Mucosa of descending colon (tissue), 3 donors: ENCODE data around the gene INSRR. TPM values are rescaled to one million over a fixed set of nuclear protein-coding genes. Genes with fewer than 3 reads are reported as not detected.

ENCODE experiments used
- ATAC-seq: fragments of 200-7000 bp; cut with Tn5 transposase; one replicate; pipeline ENCODE4 v1.9.1; 2020; ENCODE audit warnings: mild to moderate bottlenecking, moderate library complexity
- DNase-seq, 3 donors: peaks; one replicate each; pipeline ENCODE4 v3.0.0-alpha.2; 2020
- H3K36me3 ChIP-seq: fragments of 200-600 bp; one replicate; pipeline ENCODE4 v1.8.0; 2021; ENCODE audit warnings: low read depth, mild to moderate bottlenecking
- H3K4me1 ChIP-seq: fragments of 200-600 bp; one replicate; pipeline ENCODE4 v1.8.0; 2021; ENCODE audit warnings: low read depth, mild to moderate bottlenecking
- H3K4me3 ChIP-seq: fragments of 200-600 bp; one replicate; pipeline ENCODE4 v1.8.0; 2021; ENCODE audit warnings: mild to moderate bottlenecking
- H3K9me3 ChIP-seq: fragments of 200-600 bp; one replicate; pipeline ENCODE4 v1.8.0; 2021; ENCODE audit warnings: mild to moderate bottlenecking
- CTCF ChIP-seq: fragments of 200-600 bp; IDR thresholded peaks from one replicate; pipeline ENCODE4 v1.8.0; 2022; ENCODE audit warnings: antibody characterized with exemption, mild to moderate bottlenecking
- intact Hi-C, 2 donors: fragments of 100-400 bp; cut with DNase I in 1 of 2; cut with micrococcal nuclease in 1 of 2; formaldehyde crosslinking; loops; one replicate each; pipeline versions ENCODE4 v1.11.0 to v1.11.1; 2022; cut with DNase I, micrococcal nuclease
- total RNA-seq, 3 donors: library from RNA; stranded (reverse); fragmentation: NEBNext Ultra II Directional in 2 of 3; extraction: Animal tissue kit (Norgen Biotek cat#: 25700) in 2 of 3; gene quantifications; one replicate each; pipeline versions ENCODE4 v1.2.1 to v1.2.4, GENCODE V29; 2021 to 2023
- donor health status: DM: no; HTN: no; CAD: no; lungs with moderate emphysema.
- donor health status: DM: no; HTN: no; CAD: no.
- donor health status: DM: no; HTN: yes; CAD: no.

INSRR gene
- total RNA-seq, 3 donors from 2014 or later, result 0.06 to 0.09 TPM; not detected in 1

GRCh38 chr1:156804026-156804425, 54.9 kb downstream of the INSRR start:
- ATAC-seq (no peak), DNase-seq (no peak)
- peaks cover 5% of the 10 kb centered on the region for H3K36me3 ChIP-seq
- no peaks in the 10 kb centered on the region for H3K4me1 ChIP-seq
- H3K9me3 ChIP-seq, result no peaks in the 10 kb centered on the region
- no peak overlapping the region for H3K4me3 ChIP-seq
- TF ChIP-seq CTCF, result no peak
- intact Hi-C loops, result no loop called here

GRCh38 chr1:156803086-156803851, 55.6 kb downstream of the INSRR start:
- Histone ChIP-seq H3K4me1 (no peaks in the 10 kb centered on the region), H3K9me3 (no peaks in the 10 kb centered on the region), H3K4me3 (no peak overlapping the region), H3K36me3 (peaks cover 5% of the 10 kb centered on the region)
- ATAC-seq (no peak), DNase-seq (no peak)
- intact Hi-C loops, result no loop called here
- TF ChIP-seq CTCF, result no peak

GRCh38 chr1:156802421-156802935, 56.4 kb downstream of the INSRR start:
- Histone ChIP-seq H3K9me3 (no peaks in the 10 kb centered on the region), H3K4me1 (no peaks in the 10 kb centered on the region), H3K36me3 (peaks cover 5% of the 10 kb centered on the region), H3K4me3 (no peak overlapping the region)
- ATAC-seq (no peak), DNase-seq (no peak)
- intact Hi-C loops, result no loop called here
- TF ChIP-seq CTCF, result no peak

- intact Hi-C loops, result no loop called here
- no peak for ATAC-seq
- Histone ChIP-seq H3K36me3 (peaks cover 5% of the 10 kb centered on the region), H3K4me1 (no peaks in the 10 kb centered on the region), H3K9me3 (no peaks in the 10 kb centered on the region), H3K4me3 (no peak overlapping the region)
- no peak for TF ChIP-seq CTCF
- DNase-seq, result no peak
Measured at GRCh38 chr1:156801409-156802121, 57.4 kb downstream of the INSRR start.

- Histone ChIP-seq H3K4me3 (no peak overlapping the region), H3K9me3 (no peaks in the 10 kb centered on the region), H3K4me1 (no peaks in the 10 kb centered on the region), H3K36me3 (peaks cover 5% of the 10 kb centered on the region)
- intact Hi-C loops, result loop anchor here in 1 of 2 donors (5.0 kb wide), 1 partner anchor 65 kb away; the partner anchor contains the start of gene NTRK1
- peak in 1 of 3 donors; percentile 74 for DNase-seq
- peak; percentile 42 for TF ChIP-seq CTCF
- peak; percentile 80 for ATAC-seq
Measured at GRCh38 chr1:156797212-156797871, 61.6 kb downstream of the INSRR start.
